HEK293 (cell line): ENCODE data around the gene PTPN3.

Experiments used
- GLI4 ChIP-seq: fragments of 450-650 bp; formaldehyde crosslinking; IDR thresholded peaks from 2 replicates; pipeline ENCODE4 v1.5.1; 2016; ENCODE audit warnings: missing biosample characterization, missing genetic modification characterization
- KLF16 ChIP-seq: fragments of 450-650 bp; formaldehyde crosslinking; IDR thresholded peaks from 2 replicates; pipeline ENCODE4 v1.5.1; 2017; ENCODE audit warnings: missing biosample characterization, missing genetic modification characterization
- KLF7 ChIP-seq: fragments of 450-650 bp; formaldehyde crosslinking; IDR thresholded peaks from 2 replicates; pipeline ENCODE4 v1.5.1; 2016; ENCODE audit warnings: missing biosample characterization, missing genetic modification characterization, borderline replicate concordance
- ZNF121 ChIP-seq: fragments of 450-650 bp; formaldehyde crosslinking; IDR thresholded peaks from 2 replicates; pipeline ENCODE4 v1.5.1; 2016; ENCODE audit warnings: missing biosample characterization, missing genetic modification characterization
- ZNF302 ChIP-seq: fragments of 450-650 bp; formaldehyde crosslinking; IDR thresholded peaks from 2 replicates; pipeline ENCODE4 v1.5.1; 2016; ENCODE audit warnings: missing biosample characterization, missing genetic modification characterization, low read depth
- ZNF391 ChIP-seq: fragments of 450-650 bp; formaldehyde crosslinking; IDR thresholded peaks from 2 replicates; pipeline ENCODE4 v1.5.1; 2016; ENCODE audit warnings: low read depth, missing biosample characterization, missing genetic modification characterization, borderline replicate concordance
- ZNF660 ChIP-seq: fragments of 450-650 bp; IDR thresholded peaks from 2 replicates; pipeline ENCODE4 v1.5.1; 2018; ENCODE audit warnings: missing biosample characterization, mild to moderate bottlenecking, missing genetic modification characterization
- ZNF837 ChIP-seq: fragments of 450-650 bp; formaldehyde crosslinking; IDR thresholded peaks from 2 replicates; pipeline ENCODE4 v1.5.1; 2016; ENCODE audit warnings: missing biosample characterization, missing genetic modification characterization
- TF ChIP-seq, protein P1 (sequence below): fragments of 450-650 bp; IDR thresholded peaks from 2 replicates; pipeline ENCODE4 v1.5.1; 2018; ENCODE audit warnings: missing biosample characterization, missing genetic modification characterization
- TF ChIP-seq, protein P2 (sequence below): fragments of 450-650 bp; formaldehyde crosslinking; IDR thresholded peaks from 2 replicates; pipeline ENCODE4 v1.5.1; 2016; ENCODE audit warnings: missing biosample characterization, missing genetic modification characterization
- TF ChIP-seq, protein P3 (sequence below): fragments of 450-650 bp; formaldehyde crosslinking; IDR thresholded peaks from 2 replicates; pipeline ENCODE4 v1.5.1; 2016; ENCODE audit warnings: missing biosample characterization, missing genetic modification characterization
- TF ChIP-seq, protein P4 (sequence below): fragments of 450-650 bp; formaldehyde crosslinking; IDR thresholded peaks from 2 replicates; pipeline ENCODE4 v1.5.1; 2016; ENCODE audit warnings: missing biosample characterization, missing genetic modification characterization

DNA sequence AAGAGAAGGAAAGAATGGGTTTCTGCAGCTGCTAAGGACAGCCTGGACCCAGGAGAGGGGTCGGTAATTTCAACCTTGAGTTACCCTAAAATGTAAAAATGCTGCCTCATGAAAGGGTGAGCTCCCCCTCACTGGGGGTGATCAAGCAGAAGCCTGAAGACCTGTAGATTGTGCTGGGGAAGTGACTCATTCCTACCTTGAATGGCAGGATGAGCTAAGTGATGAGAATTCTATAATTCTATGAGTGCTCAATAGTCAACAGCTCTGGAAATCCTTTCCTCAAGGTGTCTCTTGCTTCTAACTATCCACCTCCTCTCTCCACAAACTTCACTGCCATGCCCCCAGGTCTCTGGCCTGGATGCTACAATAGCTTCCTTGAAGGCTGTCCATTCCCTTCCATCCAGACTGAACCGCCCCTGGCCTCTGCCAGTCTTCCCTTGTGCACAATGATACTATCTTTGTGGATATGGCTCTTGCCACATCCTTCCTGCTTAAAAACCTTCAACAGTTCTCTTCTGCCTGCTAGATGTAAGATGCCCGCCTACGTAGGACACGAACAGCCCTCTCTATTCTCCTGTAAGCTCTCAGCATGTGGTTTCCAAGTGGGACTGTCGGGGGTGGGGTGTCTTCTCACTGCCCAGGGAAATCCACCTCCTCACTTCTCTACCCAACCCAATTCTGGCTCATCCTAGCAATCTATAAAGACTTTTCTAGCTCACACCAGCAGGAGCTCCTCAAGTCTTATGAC, 50.6 kb downstream of the PTPN3 start:
- TF ChIP-seq ZNF121 (tag by site-specific recombination) (no peak), ZNF391 (tag by site-specific recombination) (no peak), ZNF660 (tag by site-specific recombination) (no peak), GLI4 (tag by site-specific recombination) (no peak), KLF7 (no peak), ZNF302 (tag by site-specific recombination) (no peak), ZNF837 (tag by site-specific recombination) (no peak), KLF16 (tag by site-specific recombination) (no peak)
- TF ChIP-seq, protein P1, sequence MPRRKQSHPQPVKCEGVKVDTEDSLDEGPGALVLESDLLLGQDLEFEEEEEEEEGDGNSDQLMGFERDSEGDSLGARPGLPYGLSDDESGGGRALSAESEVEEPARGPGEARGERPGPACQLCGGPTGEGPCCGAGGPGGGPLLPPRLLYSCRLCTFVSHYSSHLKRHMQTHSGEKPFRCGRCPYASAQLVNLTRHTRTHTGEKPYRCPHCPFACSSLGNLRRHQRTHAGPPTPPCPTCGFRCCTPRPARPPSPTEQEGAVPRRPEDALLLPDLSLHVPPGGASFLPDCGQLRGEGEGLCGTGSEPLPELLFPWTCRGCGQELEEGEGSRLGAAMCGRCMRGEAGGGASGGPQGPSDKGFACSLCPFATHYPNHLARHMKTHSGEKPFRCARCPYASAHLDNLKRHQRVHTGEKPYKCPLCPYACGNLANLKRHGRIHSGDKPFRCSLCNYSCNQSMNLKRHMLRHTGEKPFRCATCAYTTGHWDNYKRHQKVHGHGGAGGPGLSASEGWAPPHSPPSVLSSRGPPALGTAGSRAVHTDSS (tag by site-specific recombination) = no peak
- TF ChIP-seq, protein P2, sequence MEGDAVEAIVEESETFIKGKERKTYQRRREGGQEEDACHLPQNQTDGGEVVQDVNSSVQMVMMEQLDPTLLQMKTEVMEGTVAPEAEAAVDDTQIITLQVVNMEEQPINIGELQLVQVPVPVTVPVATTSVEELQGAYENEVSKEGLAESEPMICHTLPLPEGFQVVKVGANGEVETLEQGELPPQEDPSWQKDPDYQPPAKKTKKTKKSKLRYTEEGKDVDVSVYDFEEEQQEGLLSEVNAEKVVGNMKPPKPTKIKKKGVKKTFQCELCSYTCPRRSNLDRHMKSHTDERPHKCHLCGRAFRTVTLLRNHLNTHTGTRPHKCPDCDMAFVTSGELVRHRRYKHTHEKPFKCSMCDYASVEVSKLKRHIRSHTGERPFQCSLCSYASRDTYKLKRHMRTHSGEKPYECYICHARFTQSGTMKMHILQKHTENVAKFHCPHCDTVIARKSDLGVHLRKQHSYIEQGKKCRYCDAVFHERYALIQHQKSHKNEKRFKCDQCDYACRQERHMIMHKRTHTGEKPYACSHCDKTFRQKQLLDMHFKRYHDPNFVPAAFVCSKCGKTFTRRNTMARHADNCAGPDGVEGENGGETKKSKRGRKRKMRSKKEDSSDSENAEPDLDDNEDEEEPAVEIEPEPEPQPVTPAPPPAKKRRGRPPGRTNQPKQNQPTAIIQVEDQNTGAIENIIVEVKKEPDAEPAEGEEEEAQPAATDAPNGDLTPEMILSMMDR (tag by site-specific recombination) = no peak
- TF ChIP-seq, protein P3, sequence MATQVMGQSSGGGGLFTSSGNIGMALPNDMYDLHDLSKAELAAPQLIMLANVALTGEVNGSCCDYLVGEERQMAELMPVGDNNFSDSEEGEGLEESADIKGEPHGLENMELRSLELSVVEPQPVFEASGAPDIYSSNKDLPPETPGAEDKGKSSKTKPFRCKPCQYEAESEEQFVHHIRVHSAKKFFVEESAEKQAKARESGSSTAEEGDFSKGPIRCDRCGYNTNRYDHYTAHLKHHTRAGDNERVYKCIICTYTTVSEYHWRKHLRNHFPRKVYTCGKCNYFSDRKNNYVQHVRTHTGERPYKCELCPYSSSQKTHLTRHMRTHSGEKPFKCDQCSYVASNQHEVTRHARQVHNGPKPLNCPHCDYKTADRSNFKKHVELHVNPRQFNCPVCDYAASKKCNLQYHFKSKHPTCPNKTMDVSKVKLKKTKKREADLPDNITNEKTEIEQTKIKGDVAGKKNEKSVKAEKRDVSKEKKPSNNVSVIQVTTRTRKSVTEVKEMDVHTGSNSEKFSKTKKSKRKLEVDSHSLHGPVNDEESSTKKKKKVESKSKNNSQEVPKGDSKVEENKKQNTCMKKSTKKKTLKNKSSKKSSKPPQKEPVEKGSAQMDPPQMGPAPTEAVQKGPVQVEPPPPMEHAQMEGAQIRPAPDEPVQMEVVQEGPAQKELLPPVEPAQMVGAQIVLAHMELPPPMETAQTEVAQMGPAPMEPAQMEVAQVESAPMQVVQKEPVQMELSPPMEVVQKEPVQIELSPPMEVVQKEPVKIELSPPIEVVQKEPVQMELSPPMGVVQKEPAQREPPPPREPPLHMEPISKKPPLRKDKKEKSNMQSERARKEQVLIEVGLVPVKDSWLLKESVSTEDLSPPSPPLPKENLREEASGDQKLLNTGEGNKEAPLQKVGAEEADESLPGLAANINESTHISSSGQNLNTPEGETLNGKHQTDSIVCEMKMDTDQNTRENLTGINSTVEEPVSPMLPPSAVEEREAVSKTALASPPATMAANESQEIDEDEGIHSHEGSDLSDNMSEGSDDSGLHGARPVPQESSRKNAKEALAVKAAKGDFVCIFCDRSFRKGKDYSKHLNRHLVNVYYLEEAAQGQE (tag by site-specific recombination) = no peak
- TF ChIP-seq, protein P4, sequence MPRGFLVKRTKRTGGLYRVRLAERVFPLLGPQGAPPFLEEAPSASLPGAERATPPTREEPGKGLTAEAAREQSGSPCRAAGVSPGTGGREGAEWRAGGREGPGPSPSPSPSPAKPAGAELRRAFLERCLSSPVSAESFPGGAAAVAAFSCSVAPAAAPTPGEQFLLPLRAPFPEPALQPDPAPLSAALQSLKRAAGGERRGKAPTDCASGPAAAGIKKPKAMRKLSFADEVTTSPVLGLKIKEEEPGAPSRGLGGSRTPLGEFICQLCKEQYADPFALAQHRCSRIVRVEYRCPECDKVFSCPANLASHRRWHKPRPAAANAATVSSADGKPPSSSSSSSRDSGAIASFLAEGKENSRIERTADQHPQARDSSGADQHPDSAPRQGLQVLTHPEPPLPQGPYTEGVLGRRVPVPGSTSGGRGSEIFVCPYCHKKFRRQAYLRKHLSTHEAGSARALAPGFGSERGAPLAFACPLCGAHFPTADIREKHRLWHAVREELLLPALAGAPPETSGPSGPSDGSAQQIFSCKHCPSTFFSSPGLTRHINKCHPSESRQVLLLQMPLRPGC (tag by site-specific recombination) = no peak
